ENCODE measurements around the gene TUBA8. TPM values are rescaled to one million over a fixed set of nuclear protein-coding genes. Genes with fewer than 3 reads are reported as not detected.
A peak's percentile ranks its signal among the peaks of the same experiment; 100 is the strongest.
"Not testable (repeated sequence)": the region's sequence is repeated elsewhere in the genome, so short reads cannot be mapped to it uniquely, and the experiment has no call there.

The TUBA8 gene
- total RNA-seq, 4 donors from 2014 or later = 5.0 to 12.3 (median 6.3) TPM

- Histone ChIP-seq H3K9me3 (no peaks in the 10 kb centered on the region), H3K27ac (peak overlapping the region in 3 of 4 donors; percentile 37 to 82 (median 62)), H3K4me3 (no peak overlapping the region), H3K36me3 (peaks cover 0 to 2% (median 0%) of the 10 kb centered on the region in 3 donors), H3K4me1 (peaks cover 0 to 33% (median 6%) of the 10 kb centered on the region in 4 donors), H3K27me3 (no peaks in the 10 kb centered on the region)
- TF ChIP-seq EP300 (IDR thresholded peaks at IDR 0.05) (no peak), CTCF (IDR thresholded peaks at IDR 0.05) (no peak), POLR2A (IDR thresholded peaks at IDR 0.05) (no peak)
- 92 to 95% methylated on average over 3 of the region's 3 CpGs for WGBS, 2 donors
- no peak for DNase-seq (ENCODE audit: low spot score in 2 of 2)
Measured at GRCh38 chr22:18146389-18146753, 35.8 kb downstream of the TUBA8 start.

GRCh38 chr22:18147791-18148190 lies 37.2 kb downstream of the TUBA8 start:
- WGBS, 2 donors = 98 to 99% methylated on average over 5 of the region's 5 CpGs
- Histone ChIP-seq H3K4me1 (peaks cover 0 to 46% (median 6%) of the 10 kb centered on the region in 4 donors), H3K36me3 (no peaks in the 10 kb centered on the region), H3K27me3 (no peaks in the 10 kb centered on the region), H3K4me3 (no peak overlapping the region), H3K9me3 (no peaks in the 10 kb centered on the region), H3K27ac (peak overlapping the region in 1 of 4 donors; percentile 82)
- no peak for DNase-seq (ENCODE audit: low spot score in 2 of 2)
- TF ChIP-seq EP300 (IDR thresholded peaks at IDR 0.05) = no peak
- TF ChIP-seq CTCF (IDR thresholded peaks at IDR 0.05) = no peak
- no peak for TF ChIP-seq POLR2A (IDR thresholded peaks at IDR 0.05)

GRCh38 chr22:18148293-18148965 lies 37.8 kb downstream of the TUBA8 start:
- Histone ChIP-seq H3K27ac (peak overlapping the region in 1 of 4 donors; percentile 82), H3K36me3 (no peaks in the 10 kb centered on the region), H3K4me1 (peaks cover 0 to 48% (median 6%) of the 10 kb centered on the region in 4 donors), H3K4me3 (no peak overlapping the region), H3K9me3 (no peaks in the 10 kb centered on the region), H3K27me3 (no peaks in the 10 kb centered on the region)
- 94 to 95% methylated on average over 17 of the region's 17 CpGs for WGBS, 2 donors
- no peak for DNase-seq (ENCODE audit: low spot score in 2 of 2)
- TF ChIP-seq CTCF (IDR thresholded peaks at IDR 0.05) (no peak), EP300 (IDR thresholded peaks at IDR 0.05) (no peak), POLR2A (IDR thresholded peaks at IDR 0.05) (no peak)

- DNase-seq (ENCODE audit: low spot score in 2 of 2) = no peak
- H3K27ac ChIP-seq = peak overlapping the region in 1 of 4 donors; percentile 10
- WGBS, 2 donors = 84 to 87% methylated on average over 8 of the region's 8 CpGs
- TF ChIP-seq CTCF (IDR thresholded peaks at IDR 0.05) (no peak), POLR2A (IDR thresholded peaks at IDR 0.05) (no peak), EP300 (IDR thresholded peaks at IDR 0.05) (no peak)
- no peak overlapping the region for H3K4me3 ChIP-seq
- H3K9me3 ChIP-seq = no peaks in the 10 kb centered on the region
- no peaks in the 10 kb centered on the region for H3K27me3 ChIP-seq
- H3K36me3 ChIP-seq = no peaks in the 10 kb centered on the region
- peaks cover 0 to 55% (median 8%) of the 10 kb centered on the region in 4 donors for H3K4me1 ChIP-seq
Measured at GRCh38 chr22:18152519-18152918, 41.9 kb downstream of the TUBA8 start.

- no peak for DNase-seq (ENCODE audit: low spot score in 2 of 2)
- Histone ChIP-seq H3K9me3 (no peaks in the 10 kb centered on the region), H3K4me1 (peaks cover 0 to 43% (median 6%) of the 10 kb centered on the region in 4 donors), H3K4me3 (no peak overlapping the region), H3K27ac (peak overlapping the region in 1 of 4 donors; percentile 4), H3K36me3 (peaks cover 0 to 15% (median 0%) of the 10 kb centered on the region in 3 donors), H3K27me3 (no peaks in the 10 kb centered on the region)
- TF ChIP-seq CTCF (IDR thresholded peaks at IDR 0.05) (no peak), EP300 (IDR thresholded peaks at IDR 0.05) (no peak), POLR2A (IDR thresholded peaks at IDR 0.05) (no peak)
- whole genome bisulfite sequencing, 2 donors = 94 to 95% methylated on average over 2 to 5 of the region's 8 CpGs
Measured at GRCh38 chr22:18154821-18155390, 44.3 kb downstream of the TUBA8 start.

GRCh38 chr22:18155546-18155945 lies 44.9 kb downstream of the TUBA8 start:
- not testable (repeated sequence) for DNase-seq (ENCODE audit: low spot score in 2 of 2)
- H3K4me1 ChIP-seq = peaks cover 0 to 40% (median 5%) of the 10 kb centered on the region in 4 donors

More at GRCh38 chr22:18155546-18155945, 44.9 kb downstream of the TUBA8 start:
- 96 to 97% methylated on average over 8 to 25 of the region's 34 CpGs for WGBS, 2 donors
- peaks cover 0 to 15% (median 0%) of the 10 kb centered on the region in 3 donors for H3K36me3 ChIP-seq
- H3K27ac ChIP-seq, H3K27me3 ChIP-seq, H3K4me3 ChIP-seq, H3K9me3 ChIP-seq: not testable (repeated sequence)

Data from tibial nerve (tissue), 4 donors.